ENCODE data around the gene MRNIP. TPM values are rescaled to one million over a fixed set of nuclear protein-coding genes. Genes with fewer than 3 reads are reported as not detected.

MRNIP gene
- total and polyA plus RNA-seq, 4 donors, result 5.4 to 12.0 (median 7.3) TPM

- no peak for TF ChIP-seq FOXA2 (IDR thresholded peaks at IDR 0.05)
- TF ChIP-seq HNF4A (conservative IDR thresholded peaks at IDR 0.05), result no peak
- no peak for TF ChIP-seq YY1 (IDR thresholded peaks at IDR 0.05)
- TF ChIP-seq CTCF (IDR thresholded peaks at IDR 0.05; ENCODE audit: low read depth, low read length, missing input control), result no peak
- no peak for TF ChIP-seq ATF3 (IDR thresholded peaks at IDR 0.05)
- TF ChIP-seq HNF4G (IDR thresholded peaks at IDR 0.05), result no peak
- TF ChIP-seq REST (IDR thresholded peaks at IDR 0.05), result no peak
- TF ChIP-seq NR2F2 (IDR thresholded peaks at IDR 0.05), result no peak
- no peak for TF ChIP-seq SP1 (IDR thresholded peaks at IDR 0.05)
- TF ChIP-seq GABPA (IDR thresholded peaks at IDR 0.05 in 1 of 2, conservative IDR thresholded peaks at IDR 0.05 in 1 of 2), result no peak
- TF ChIP-seq RXRA (IDR thresholded peaks at IDR 0.05), result no peak
- no peak for TF ChIP-seq MAX (IDR thresholded peaks at IDR 0.05)
- TF ChIP-seq TAF1 (conservative IDR thresholded peaks at IDR 0.05), result no peak
- TF ChIP-seq JUND (IDR thresholded peaks at IDR 0.05), result no peak
- no peak for TF ChIP-seq ZBTB33 (IDR thresholded peaks at IDR 0.05)
- no peak for TF ChIP-seq RAD21 (IDR thresholded peaks at IDR 0.05)
- no peak for TF ChIP-seq FOXA1 (IDR thresholded peaks at IDR 0.05)
- TF ChIP-seq EGR1 (IDR thresholded peaks at IDR 0.05; ENCODE audit: low read depth in 2 of 2), result no peak
- Histone ChIP-seq H3K4me1 (ENCODE audit: control insufficient read depth in 4 of 4, insufficient read depth in 4 of 4, low read length in 3 of 4) (peaks cover 0 to 16% (median 14%) of the 10 kb centered on the region in 4 donors), H3K27me3 (ENCODE audit: control insufficient read depth in 4 of 4, insufficient read depth in 4 of 4, low read length in 3 of 4) (no peaks in the 10 kb centered on the region), H3K9ac (ENCODE audit: low read depth in 1 of 2, low read length in 2 of 2) (no peak overlapping the region), H3K27ac (ENCODE audit: low read depth in 1 of 2, low read length in 2 of 2) (no peak overlapping the region), H3K9me3 (ENCODE audit: control insufficient read depth in 4 of 4, low read length in 3 of 4) (no peaks in the 10 kb centered on the region), H3K36me3 (ENCODE audit: control insufficient read depth in 4 of 4, insufficient read depth in 3 of 4, low read depth in 1 of 4, low read length in 3 of 4) (peaks cover 6 to 21% (median 17%) of the 10 kb centered on the region in 4 donors), H3K4me3 (ENCODE audit: low read depth in 1 of 3, low read length in 3 of 3) (no peak overlapping the region)
- DNase-seq (ENCODE audit: low spot score), result no peak
- WGBS, result 96% methylated on average over 8 of the region's 8 CpGs
Measured at GRCh38 chr5:179854356-179854755, 4.3 kb downstream of the MRNIP start.
